COLO668 (cell line): ENCODE data around the gene GRID2IP.

Experiments used
- DNase-seq: peaks from one replicate; lab custom pipeline; 2025; ENCODE audit not compliant: unreplicated experiment; lab: John Stamatoyannopoulos, UW

GRID2IP gene

DNA sequence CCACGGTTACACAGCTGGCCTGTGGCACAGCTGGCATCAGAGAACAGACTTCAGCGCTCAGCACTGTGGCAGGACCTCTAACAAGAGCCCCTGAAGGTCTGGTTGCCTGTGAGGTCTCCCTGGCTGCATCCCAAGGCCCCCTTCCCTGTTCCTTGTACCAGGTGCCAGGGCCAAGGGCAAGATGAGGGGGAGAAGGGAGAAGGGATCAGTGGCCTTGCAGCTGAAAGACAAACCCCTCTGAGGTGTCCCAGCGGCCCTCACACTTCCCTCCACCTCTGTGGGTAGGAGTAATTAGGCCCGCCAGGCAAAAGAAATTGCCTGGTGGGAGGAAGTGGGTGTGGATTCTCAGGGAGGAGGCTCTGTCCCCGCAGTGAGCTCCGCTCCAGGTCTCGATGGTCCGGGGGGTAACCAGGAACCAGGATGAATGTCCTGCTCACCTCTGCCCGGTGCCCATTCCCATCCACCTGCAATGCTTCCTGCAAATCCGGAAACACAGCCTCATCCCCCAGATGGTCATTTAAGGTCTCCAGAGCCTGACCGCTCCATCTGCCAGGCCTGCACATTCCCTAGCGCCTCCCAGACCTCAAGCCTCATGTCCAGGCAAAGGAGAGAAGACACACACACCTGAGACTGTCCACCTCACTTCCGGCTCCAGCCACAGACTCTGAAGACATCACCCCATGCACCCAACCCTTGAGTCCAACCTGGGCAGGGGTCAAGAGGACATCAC lies 22.7 kb downstream of the GRID2IP start:
- no peak for DNase-seq

- no peak for DNase-seq
Observed at GRCh38 chr7:6526997-6527378, 24.3 kb downstream of the GRID2IP start.

GRCh38 chr7:6520163-6520981 lies 30.9 kb downstream of the GRID2IP start:
- no peak for DNase-seq

DNA sequence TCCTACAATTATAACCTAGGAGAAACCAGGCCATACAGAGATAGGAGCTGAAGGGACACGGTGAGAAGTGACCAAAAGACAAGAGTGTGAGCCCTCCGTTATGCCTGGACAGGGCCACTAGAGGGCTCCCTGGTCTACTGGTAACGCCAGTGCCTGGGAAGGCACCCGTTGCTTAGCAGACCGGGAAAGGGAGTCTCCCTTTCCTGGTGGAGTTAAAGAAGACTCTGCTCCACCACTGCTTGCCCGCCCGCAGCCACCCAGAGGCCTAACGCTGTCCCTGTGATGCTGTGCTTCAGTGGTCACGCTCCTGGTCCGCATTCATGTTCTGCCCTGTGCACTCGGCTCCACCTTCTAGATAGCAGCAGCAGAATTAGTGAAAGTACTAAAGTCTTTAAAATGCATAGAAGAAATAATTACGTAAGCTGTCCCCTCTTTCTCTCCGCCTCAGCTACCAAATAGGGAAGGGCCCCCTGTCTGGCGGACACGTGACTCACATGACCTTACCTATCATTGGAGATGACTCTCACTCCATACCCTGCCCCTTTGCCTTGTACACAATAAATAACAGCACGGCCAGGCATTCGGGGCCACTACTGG lies 34.8 kb downstream of the GRID2IP start:
- peak; percentile 90 for DNase-seq

DNA sequence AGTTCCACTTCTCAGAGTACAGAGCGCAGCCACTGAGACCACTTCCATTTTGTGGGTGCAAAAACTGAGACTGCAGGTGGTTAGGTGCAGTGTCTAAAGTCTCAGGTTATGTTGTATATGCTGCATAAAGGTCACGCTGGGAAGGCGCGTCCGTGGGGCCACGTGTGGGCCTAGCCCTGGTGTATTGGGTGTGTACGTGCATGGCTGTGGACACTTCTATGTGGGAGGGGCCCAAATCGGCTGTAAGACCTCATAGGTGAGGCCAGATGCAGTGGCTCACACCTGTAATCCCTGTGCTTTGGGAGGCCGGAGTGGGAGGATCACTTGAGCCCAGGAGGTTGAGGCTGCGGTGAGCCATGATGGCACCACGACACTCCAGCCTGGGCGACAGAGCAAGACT lies 37.7 kb downstream of the GRID2IP start:
- DNase-seq = no peak

DNA sequence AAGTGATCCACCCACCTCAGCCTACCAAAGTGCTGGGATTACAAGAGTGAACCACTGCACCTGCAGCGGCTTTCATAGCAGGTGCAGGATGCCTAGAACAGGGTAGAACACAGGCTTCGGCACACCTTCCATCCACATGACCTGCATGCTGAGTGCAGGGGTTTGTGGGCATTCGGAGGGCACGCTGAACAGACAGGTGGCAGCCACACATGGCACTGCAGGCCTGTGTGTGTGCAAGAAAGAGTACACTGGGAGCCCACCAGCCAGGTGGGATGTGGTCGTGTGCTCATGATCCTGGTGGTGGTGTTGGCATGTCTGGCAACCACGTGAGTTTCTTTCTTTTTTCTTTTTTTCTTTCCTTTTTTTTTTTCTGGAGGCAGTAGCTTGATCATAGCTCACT lies 38.4 kb downstream of the GRID2IP start:
- DNase-seq = no peak

GRCh38 chr7:6510476-6511133 lies 40.7 kb downstream of the GRID2IP start:
- no peak for DNase-seq

- no peak for DNase-seq
Observed at GRCh38 chr7:6508950-6509349, 42.3 kb downstream of the GRID2IP start.

- no peak for DNase-seq
Observed at GRCh38 chr7:6508539-6508938, 42.7 kb downstream of the GRID2IP start.

GRCh38 chr7:6507906-6508305 lies 43.4 kb downstream of the GRID2IP start:
- DNase-seq = no peak

DNA sequence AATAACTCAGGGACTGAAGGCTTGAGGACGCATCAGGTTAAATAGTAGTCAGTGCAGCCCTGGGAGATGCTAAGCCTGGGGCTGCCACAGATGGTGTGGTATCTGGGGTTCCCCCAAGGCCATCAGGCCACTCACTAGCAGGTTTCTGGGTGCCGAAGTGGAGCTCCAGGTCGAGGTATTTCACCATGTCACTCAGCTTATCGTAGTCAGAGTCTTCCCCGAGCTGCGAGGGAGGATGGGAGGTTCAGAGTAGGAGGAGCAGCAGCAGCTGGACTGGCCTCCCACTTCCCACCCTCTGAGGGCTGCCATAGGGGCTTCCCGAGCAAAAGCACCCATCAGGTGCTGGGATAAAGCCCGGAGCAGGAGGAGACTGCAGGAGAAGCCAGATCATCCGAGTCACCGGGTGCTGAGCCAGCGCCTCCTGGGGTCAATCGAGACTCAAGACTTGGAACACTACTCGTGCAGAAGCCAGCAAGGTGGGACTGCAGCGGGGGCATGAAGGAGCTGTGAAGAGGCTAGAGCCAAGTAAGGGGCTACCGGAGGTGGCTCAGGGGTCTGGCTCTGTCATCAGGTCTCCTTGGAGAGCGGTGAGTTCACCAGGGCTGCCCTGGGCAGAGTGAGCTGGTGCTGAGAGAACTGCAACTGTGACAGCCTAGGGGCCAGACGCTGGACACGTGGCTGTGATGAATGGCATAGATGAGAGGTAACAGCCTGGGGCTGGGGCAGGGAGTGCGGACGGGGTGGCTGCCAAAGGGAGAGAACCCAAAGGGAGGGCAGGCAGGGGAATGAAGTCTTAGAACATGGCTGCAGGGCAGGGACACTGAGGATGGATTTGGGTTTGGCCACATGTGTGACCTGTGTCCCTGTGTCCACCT lies 45.3 kb downstream of the GRID2IP start:
- DNase-seq = no peak

- no peak for DNase-seq
Observed at GRCh38 chr7:6504996-6505395, 46.3 kb downstream of the GRID2IP start.

- peak; percentile 38 for DNase-seq
Observed at GRCh38 chr7:6502886-6503285, 48.4 kb downstream of the GRID2IP start.

DNA sequence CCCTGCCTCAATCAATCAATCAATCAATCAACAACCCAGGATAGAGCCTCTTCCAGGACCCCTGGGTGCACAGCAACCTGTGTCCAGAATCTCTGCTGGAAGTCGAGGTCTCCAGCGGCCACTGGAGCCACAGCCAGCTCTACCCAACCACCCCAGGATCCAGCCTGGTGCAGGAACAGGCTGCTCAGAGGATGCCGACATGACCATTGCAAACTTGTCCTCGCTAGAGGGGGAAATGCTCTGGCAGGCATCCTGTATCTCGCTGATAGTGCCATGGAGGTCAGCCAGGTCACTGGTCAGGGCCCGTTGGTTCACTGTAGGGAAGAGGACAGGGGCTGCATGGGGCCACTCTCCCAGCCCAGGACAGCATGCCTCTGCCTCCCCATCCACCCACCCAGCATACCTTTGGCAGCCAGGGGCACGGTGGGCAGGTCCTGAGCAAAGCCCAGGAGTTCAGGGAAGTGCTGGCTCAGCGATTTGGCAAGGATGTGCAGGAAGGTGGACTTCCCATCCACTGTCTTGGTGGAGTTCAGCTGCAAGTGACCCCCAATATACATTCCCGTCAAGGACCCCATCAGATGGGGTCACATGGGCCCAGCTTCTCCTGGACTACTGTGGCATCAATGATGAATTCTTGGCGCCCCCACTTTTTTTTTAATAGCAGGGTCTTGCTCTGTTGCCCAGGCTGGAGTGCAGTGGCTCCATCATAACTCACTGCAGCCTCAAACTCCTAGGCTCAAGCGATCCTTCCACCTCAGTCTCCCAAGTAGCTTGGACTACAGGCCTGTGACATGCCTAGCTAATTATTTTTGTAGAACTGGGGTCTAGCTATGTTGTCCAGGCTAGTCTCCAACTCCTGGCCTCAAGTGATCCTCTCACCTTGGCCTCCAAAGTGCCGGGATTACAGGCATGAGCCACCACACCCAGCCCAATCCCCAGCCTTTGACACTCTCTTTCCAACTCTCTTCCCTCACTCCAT lies 49.4 kb downstream of the GRID2IP start:
- DNase-seq = no peak

DNA sequence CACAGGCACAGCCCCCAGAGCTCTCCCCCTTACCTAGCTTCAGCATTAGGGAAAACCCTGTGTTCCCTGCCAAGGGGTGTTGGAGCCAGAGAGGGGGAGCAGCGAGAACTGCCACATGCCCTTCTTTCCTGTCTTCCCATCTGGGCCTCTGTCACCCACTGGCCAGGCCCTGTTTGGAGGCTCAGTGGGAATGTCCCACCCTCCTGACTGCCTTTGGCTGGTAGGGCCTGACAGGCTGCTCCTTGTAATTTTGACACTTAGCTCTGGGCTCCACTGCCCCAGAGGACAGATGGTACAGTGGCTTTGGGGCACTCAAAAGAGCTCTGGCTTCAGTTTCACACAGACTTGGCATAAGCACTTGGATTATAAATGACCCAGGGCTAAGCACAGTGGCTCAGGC lies 50.6 kb downstream of the GRID2IP start:
- DNase-seq = no peak

- no peak for DNase-seq
Observed at GRCh38 chr7:6497994-6498393, 53.3 kb downstream of the GRID2IP start.

DNA sequence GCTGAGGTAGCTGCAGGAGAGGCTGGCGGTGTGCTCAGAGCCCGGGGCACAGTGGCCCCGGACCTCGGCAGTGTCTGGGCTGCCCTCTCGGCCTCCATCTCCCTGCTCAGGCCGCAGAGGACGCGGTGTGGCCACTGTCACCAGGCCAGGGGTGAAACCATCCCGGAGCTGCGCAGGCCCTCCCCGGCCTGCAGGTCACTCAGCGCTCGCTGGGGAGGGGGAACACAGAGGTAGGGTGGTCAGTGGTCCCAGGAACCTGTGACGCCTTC lies 53.7 kb downstream of the GRID2IP start:
- DNase-seq = no peak

GRCh38 chr7:6496842-6497636 lies 54.2 kb downstream of the GRID2IP start:
- peak; percentile 63 for DNase-seq
